Endothelial cell of umbilical vein (primary cell): ENCODE results near the gene WIPF3. TPM values are rescaled to one million over a fixed set of nuclear protein-coding genes. Genes with fewer than 3 reads are reported as not detected.

Experiments used
- BruUV-seq: library from RNA; stranded (reverse); fragments of 400-500 nt; replicated peaks from 2 replicates; lab custom pipeline; 2021; lab: Mats Ljungman, UMichigan
- CTCF ChIA-PET: fragments of 300-600, 350-600 bp; sonication (Branson Sonifier 250); formaldehyde crosslinking; loops from one replicate; lab custom pipeline; 2021; ENCODE audit warnings: antibody characterized with exemption, inconsistent platforms; lab: Charles Lee
- POLR2A ChIA-PET: fragments of 300-600, 350-600 bp; sonication (Branson Sonifier 250); formaldehyde crosslinking; loops from one replicate; lab custom pipeline; 2021; ENCODE audit warnings: antibody characterized with exemption, inconsistent platforms; lab: Charles Lee
- DNase-seq: peaks from one replicate; pipeline ENCODE4 v3.0.0-alpha.2; 2011; ENCODE audit warnings: low read depth, low spot score
- FAIRE-seq: peaks from 2 replicates; lab custom pipeline; 2011; peaks lifted over from hg19 to GRCh38; lab: Jason Lieb, UNC
- H2AFZ ChIP-seq: 2 replicates; pipeline ENCODE4 v1.6.0; 2012; ENCODE audit warnings: low read depth, low read length, control low read depth, inconsistent platforms
- H3K27ac ChIP-seq: 2 replicates; pipeline ENCODE4 v1.5.1; 2011; ENCODE audit warnings: low read depth, mild to moderate bottlenecking, control low read depth, low read length, moderate library complexity; ENCODE audit not compliant: insufficient read depth
- H3K27me3 ChIP-seq, 2 experiments: 2 replicates each; pipeline versions ENCODE4 v1.6.0 to v1.6.1; 2011; ENCODE audit warnings: low read length in 2 of 2, mixed read lengths in 1 of 2; ENCODE audit not compliant: control insufficient read depth in 2 of 2, insufficient read depth in 2 of 2
- H3K36me3 ChIP-seq, 2 experiments: 2 replicates in 1 of 2; 3 replicates in 1 of 2; pipeline ENCODE4 v1.5.1; 2011; ENCODE audit warnings: low read length in 2 of 2, mild to moderate bottlenecking in 1 of 2, moderate library complexity in 1 of 2; ENCODE audit not compliant: control insufficient read depth in 2 of 2, insufficient read depth in 2 of 2; ENCODE audit errors: extremely low read depth in 1 of 2
- H3K4me1 ChIP-seq: 3 replicates; pipeline ENCODE4 v1.5.1; 2011; ENCODE audit warnings: mild to moderate bottlenecking, low read length; ENCODE audit not compliant: control insufficient read depth, insufficient read depth; ENCODE audit errors: extremely low read depth
- H3K4me2 ChIP-seq: 2 replicates; pipeline ENCODE4 v1.6.1; 2011; ENCODE audit warnings: low read length, control low read depth, mixed read lengths; ENCODE audit not compliant: insufficient read depth
- H3K4me3 ChIP-seq, 3 experiments: fragments of 200-600 bp in 1 of 3; sonication (generic), shearing (Covaris generic) in 1 of 3; replicated peaks in 1 of 3; 2 replicates each; pipeline ENCODE4 v1.5.1; 2011 to 2016; ENCODE audit warnings: control low read depth in 3 of 3, low read length in 3 of 3, mild to moderate bottlenecking in 2 of 3, inconsistent platforms in 1 of 3, low read depth in 1 of 3, moderate library complexity in 1 of 3; ENCODE audit not compliant: insufficient read depth in 1 of 3
- H3K79me2 ChIP-seq: 2 replicates; pipeline ENCODE4 v1.6.0; 2012; ENCODE audit warnings: low read length, inconsistent platforms; ENCODE audit not compliant: control insufficient read depth, insufficient read depth
- H3K9ac ChIP-seq: replicated peaks from 2 replicates; pipeline ENCODE3; 2011; ENCODE audit warnings: low read length, control low read depth; ENCODE audit not compliant: insufficient read depth; ENCODE audit errors: extremely low read depth
- H3K9me1 ChIP-seq: replicated peaks from 3 replicates; pipeline ENCODE4 v1.6.0; 2011; ENCODE audit warnings: mild to moderate bottlenecking, low read length; ENCODE audit not compliant: control insufficient read depth, insufficient read depth; ENCODE audit errors: extremely low read depth
- H3K9me3 ChIP-seq: replicated peaks from 2 replicates; pipeline ENCODE4 v1.5.1; 2012; ENCODE audit warnings: low read length, inconsistent platforms; ENCODE audit not compliant: control insufficient read depth, insufficient read depth
- H4K20me1 ChIP-seq: replicated peaks from 2 replicates; pipeline ENCODE3; 2011; ENCODE audit warnings: mild to moderate bottlenecking, low read length; ENCODE audit not compliant: control insufficient read depth, insufficient read depth; ENCODE audit errors: extremely low read depth
- CTCF ChIP-seq, 2 donors: IDR thresholded peaks; 1 replicate in 1 of 2; 2 replicates in 1 of 2; pipeline ENCODE4 v1.5.1; 2011; ENCODE audit warnings: low read length in 2 of 2, mild to moderate bottlenecking in 2 of 2, moderate library complexity in 2 of 2, control low read depth in 1 of 2, inconsistent platforms in 1 of 2, low read depth in 1 of 2; ENCODE audit not compliant: insufficient read depth in 1 of 2; ENCODE audit errors: extremely low read depth in 1 of 2
- EZH2 ChIP-seq: IDR thresholded peaks from 2 replicates; pipeline ENCODE4 v1.6.1; 2012; ENCODE audit warnings: borderline replicate concordance, low read depth, mild to moderate bottlenecking, moderate library complexity, low read length, inconsistent platforms; ENCODE audit not compliant: severe bottlenecking
- FOS ChIP-seq: IDR thresholded peaks from 2 replicates; pipeline ENCODE4 v1.6.1; 2011; ENCODE audit warnings: mild to moderate bottlenecking, low read length, moderate library complexity, borderline replicate concordance; ENCODE audit not compliant: insufficient read depth
- GATA2 ChIP-seq: IDR thresholded peaks from 2 replicates; pipeline ENCODE4 v1.7.0; 2011; ENCODE audit warnings: low read depth, mild to moderate bottlenecking, moderate library complexity, mixed read lengths, low read length; ENCODE audit not compliant: insufficient read length, insufficient read depth
- JUN ChIP-seq: IDR thresholded peaks from 2 replicates; pipeline ENCODE4 v1.6.1; 2011; ENCODE audit warnings: borderline replicate concordance, low read depth; ENCODE audit not compliant: insufficient read length, insufficient read depth
- MAX ChIP-seq: IDR thresholded peaks from 2 replicates; pipeline ENCODE4 v1.6.1; 2011; ENCODE audit not compliant: insufficient read depth, insufficient read length
- MYC ChIP-seq: IDR thresholded peaks from one replicate; pipeline ENCODE4 v1.6.1; 2011; ENCODE audit warnings: mild to moderate bottlenecking, low read depth, low read length
- POLR2A ChIP-seq: IDR thresholded peaks from 2 replicates; pipeline ENCODE4 v1.6.1; 2012; ENCODE audit warnings: low read depth, mild to moderate bottlenecking, control low read depth, low read length
- POLR2AphosphoS5 ChIP-seq: IDR thresholded peaks from 2 replicates; pipeline ENCODE4 v1.6.1; 2012; ENCODE audit warnings: low read depth, mild to moderate bottlenecking, control low read depth, low read length, moderate library complexity; ENCODE audit not compliant: insufficient read depth
- dilution Hi-C: fragments of 300-500 bp; cut with MboI; formaldehyde crosslinking; loops from one replicate; pipeline ENCODE4 v1.15.0; 2019; ENCODE audit warnings: low sequenced_read_pairs; ENCODE audit not compliant: extremely low pct_ligation_motif_present
- intact Hi-C: fragments of 100-400 bp; cut with micrococcal nuclease; formaldehyde crosslinking; loops from one replicate; pipeline ENCODE4 v1.10.0; 2022
- polyA plus RNA-seq, 4 experiments: library from polyadenylated mRNA; depleted of rRNA in 3 of 4; stranded (reverse) in 3 of 4; unstranded in 1 of 4; fragments of >200 nt; gene quantifications; 2 replicates each; pipeline versions ENCODE4 v1.2.1 to v1.2.3, GENCODE V29; 2011 to 2012; ENCODE audit warnings: missing spikeins in 1 of 4
- total RNA-seq: library from RNA; stranded (reverse); gene quantifications from 2 replicates; pipeline ENCODE4 v1.2.3, GENCODE V29; 2021

Gene WIPF3
- total and polyA plus RNA-seq, 2 donors (not counting 3 experiments of a cell fraction or from before 2014, with no cell fraction given): 0.01 to 0.35 TPM

- intact Hi-C loops: no loop called here
- Histone ChIP-seq H3K27ac (no peak overlapping the region), H3K9me3 (no peaks in the 10 kb centered on the region), H3K4me2 (no peak overlapping the region), H3K4me3 (no peak overlapping the region), H3K9me1 (no peaks in the 10 kb centered on the region), H3K4me1 (no peaks in the 10 kb centered on the region), H3K27me3 (no peaks in the 10 kb centered on the region), H4K20me1 (no peaks in the 10 kb centered on the region), H3K79me2 (no peaks in the 10 kb centered on the region), H3K36me3 (peaks cover 6% of the 10 kb centered on the region in 2 experiments), H3K9ac (no peak overlapping the region), H2AFZ (no peak overlapping the region)
- BruUV-seq: no TSS peak
- POLR2A ChIA-PET: no interaction called here
- FAIRE-seq: no peak
- dilution Hi-C loops: no loop called here
- CTCF ChIA-PET: interaction anchor here (1.2 to 1.7 kb wide), 4 partner anchors 39 to 996 kb away, joined by 4 to 8 read pairs (median 4); no protein-coding TSS in a partner anchor
- TF ChIP-seq CTCF (IDR thresholded peaks at IDR 0.05; ENCODE audit: extremely low read depth in 1 of 2, insufficient read depth in 1 of 2, low read depth in 1 of 2, low read length in 2 of 2) (no peak), GATA2 (no peak), JUN (no peak), MAX (no peak), POLR2A (no peak), MYC (no peak), FOS (no peak), POLR2AphosphoS5 (no peak), EZH2 (no peak)
- no peak for DNase-seq
Measured at GRCh38 chr7:29917641-29918040, 111.3 kb downstream of the WIPF3 start.
